Gastrocnemius medialis (tissue), 4 donors: Measurements from ENCODE around the gene GTF2H1. TPM values are rescaled to one million over a fixed set of nuclear protein-coding genes. Genes with fewer than 3 reads are reported as not detected.

Source experiments
- ATAC-seq, 2 donors: fragments of 150-250 bp; one replicate each; pipeline ENCODE4 v1.9.1; 2016
- DNase-seq, 2 donors: peaks; one replicate each; pipeline ENCODE4 v3.0.0-alpha.2; 2019
- H3K27ac ChIP-seq, 4 donors: fragments of 200-600 bp; sonication (generic); 1 replicate in 1 of 4; 2 replicates in 3 of 4; pipeline ENCODE4 v1.5.1; 2016 to 2018; ENCODE audit warnings: mild to moderate bottlenecking in 2 of 4, moderate library complexity in 1 of 4
- H3K27me3 ChIP-seq, 3 donors: fragments of 200-600 bp; sonication (generic) in 2 of 3; 1 replicate in 1 of 3; 2 replicates in 2 of 3; pipeline versions ENCODE4 v1.5.1 to v1.6.0; 2016 to 2019; ENCODE audit warnings: mild to moderate bottlenecking in 1 of 3, moderate library complexity in 1 of 3
- H3K36me3 ChIP-seq, 2 donors: fragments of 200-600 bp; sonication (generic) in 1 of 2; one replicate each; pipeline ENCODE4 v1.5.1; 2017 to 2018
- H3K4me1 ChIP-seq, 2 donors: fragments of 200-600 bp; sonication (generic) in 1 of 2; one replicate each; pipeline ENCODE4 v1.5.1; 2016 to 2017; ENCODE audit warnings: mild to moderate bottlenecking in 2 of 2
- H3K4me3 ChIP-seq, 4 donors: fragments of 200-600 bp; sonication (generic) in 3 of 4; 1 replicate in 1 of 4; 2 replicates in 3 of 4; pipeline ENCODE4 v1.5.1; 2016 to 2019; ENCODE audit warnings: mild to moderate bottlenecking in 2 of 4
- H3K9me3 ChIP-seq, 3 donors: fragments of 200-600 bp; sonication (generic) in 2 of 3; 1 replicate in 1 of 3; 2 replicates in 2 of 3; pipeline ENCODE4 v1.5.1; 2016 to 2019
- POLR2A ChIP-seq, 2 donors: fragments of 450-650 bp; IDR thresholded peaks; one replicate each; pipeline ENCODE4 v1.6.1; 2017; ENCODE audit warnings: antibody characterized with exemption in 2 of 2, mild to moderate bottlenecking in 2 of 2, moderate library complexity in 2 of 2
- in situ Hi-C, 4 donors: fragments of 200-750 bp; cut with MboI; loops; one replicate each; pipeline versions ENCODE4 v1.15.0 to v1.8.0; 2017; ENCODE audit warnings: low sequenced_read_pairs in 4 of 4
- intact Hi-C: fragments of 100-400 bp; cut with DNase I; formaldehyde crosslinking; loops from one replicate; pipeline ENCODE4 v1.15.1; 2023; ENCODE audit warnings: low total_unique reads
- total RNA-seq, 4 donors: library from RNA; depleted of rRNA; stranded (reverse); fragments of >200 nt; gene quantifications; one replicate each; pipeline versions ENCODE4 v1.1.0 to v1.2.3, GENCODE V29; 2016
- TF ChIP-seq, protein P1 (sequence below), 5 experiments: fragments of 450-650 bp in 3 of 5; fragments of 200-600 bp in 2 of 5; sonication (generic) in 2 of 5; IDR thresholded peaks in 4 of 5; conservative IDR thresholded peaks in 1 of 5; 1 replicate in 4 of 5; 2 replicates in 1 of 5; pipeline ENCODE4 v1.5.1; 2016 to 2019; ENCODE audit warnings: antibody characterized with exemption in 5 of 5, mild to moderate bottlenecking in 3 of 5, moderate library complexity in 3 of 5

Gene GTF2H1
- total RNA-seq, 4 donors from 2014 or later: 30.9 to 45.6 (median 33.2) TPM

DNA sequence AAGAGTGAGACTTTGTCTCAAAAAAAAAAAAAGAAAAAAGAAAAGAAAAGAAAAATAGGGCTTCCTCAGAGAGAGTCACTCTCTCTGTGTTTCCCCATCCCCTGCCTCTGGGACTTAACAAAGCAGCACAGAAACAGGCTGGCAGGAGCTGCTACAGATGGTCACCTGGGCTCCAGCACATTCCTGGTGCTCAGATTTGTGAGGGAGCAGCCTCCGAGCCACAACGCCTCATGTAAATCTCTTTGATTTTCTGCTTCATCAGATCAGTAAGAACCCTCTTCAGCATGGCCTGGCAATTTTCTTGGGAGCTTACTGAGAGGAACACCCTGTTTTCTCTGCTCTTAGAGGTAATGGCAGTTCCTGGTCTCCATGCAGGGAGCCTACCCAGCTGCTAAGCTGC, 56.8 kb downstream of the GTF2H1 start:
- H3K27me3 ChIP-seq: no peaks in the 10 kb centered on the region
- in situ Hi-C loops (no loop called here), intact Hi-C loops (no loop called here)
- H3K4me1 ChIP-seq: peaks cover 17 to 19% of the 10 kb centered on the region in 2 donors
- ATAC-seq: no peak
- H3K27ac ChIP-seq: no peak overlapping the region
- DNase-seq: no peak
- no peak for TF ChIP-seq POLR2A (IDR thresholded peaks at IDR 0.05)
- TF ChIP-seq, protein P1, sequence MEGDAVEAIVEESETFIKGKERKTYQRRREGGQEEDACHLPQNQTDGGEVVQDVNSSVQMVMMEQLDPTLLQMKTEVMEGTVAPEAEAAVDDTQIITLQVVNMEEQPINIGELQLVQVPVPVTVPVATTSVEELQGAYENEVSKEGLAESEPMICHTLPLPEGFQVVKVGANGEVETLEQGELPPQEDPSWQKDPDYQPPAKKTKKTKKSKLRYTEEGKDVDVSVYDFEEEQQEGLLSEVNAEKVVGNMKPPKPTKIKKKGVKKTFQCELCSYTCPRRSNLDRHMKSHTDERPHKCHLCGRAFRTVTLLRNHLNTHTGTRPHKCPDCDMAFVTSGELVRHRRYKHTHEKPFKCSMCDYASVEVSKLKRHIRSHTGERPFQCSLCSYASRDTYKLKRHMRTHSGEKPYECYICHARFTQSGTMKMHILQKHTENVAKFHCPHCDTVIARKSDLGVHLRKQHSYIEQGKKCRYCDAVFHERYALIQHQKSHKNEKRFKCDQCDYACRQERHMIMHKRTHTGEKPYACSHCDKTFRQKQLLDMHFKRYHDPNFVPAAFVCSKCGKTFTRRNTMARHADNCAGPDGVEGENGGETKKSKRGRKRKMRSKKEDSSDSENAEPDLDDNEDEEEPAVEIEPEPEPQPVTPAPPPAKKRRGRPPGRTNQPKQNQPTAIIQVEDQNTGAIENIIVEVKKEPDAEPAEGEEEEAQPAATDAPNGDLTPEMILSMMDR (IDR thresholded peaks at IDR 0.05 in 4 of 5, conservative IDR thresholded peaks at IDR 0.05 in 1 of 5): no peak
- H3K4me3 ChIP-seq: no peak overlapping the region
- H3K36me3 ChIP-seq: no peaks in the 10 kb centered on the region
- H3K9me3 ChIP-seq: no peaks in the 10 kb centered on the region

- peaks cover 29 to 30% of the 10 kb centered on the region in 2 donors for H3K4me1 ChIP-seq
- H3K4me3 ChIP-seq: peak overlapping the region in 3 of 4 donors; percentile 6 to 32 (median 30)
- no peaks in the 10 kb centered on the region for H3K27me3 ChIP-seq
- H3K27ac ChIP-seq: peak overlapping the region; percentile 90 to 100 (median 94)
- ATAC-seq: peak; percentile 92 to 96
- TF ChIP-seq, protein P1 (IDR thresholded peaks at IDR 0.05 in 4 of 5, conservative IDR thresholded peaks at IDR 0.05 in 1 of 5): no peak
- no peak for TF ChIP-seq POLR2A (IDR thresholded peaks at IDR 0.05)
- in situ Hi-C loops: no loop called here
- intact Hi-C loops: loop anchor here (2.0 kb wide), 1 partner anchor 13 kb away; no protein-coding TSS in a partner anchor
- H3K9me3 ChIP-seq: no peaks in the 10 kb centered on the region
- no peaks in the 10 kb centered on the region for H3K36me3 ChIP-seq
- DNase-seq: peak; percentile 81 to 96
Measured at GRCh38 chr11:18383388-18384156, 61.2 kb downstream of the GTF2H1 start.

DNA sequence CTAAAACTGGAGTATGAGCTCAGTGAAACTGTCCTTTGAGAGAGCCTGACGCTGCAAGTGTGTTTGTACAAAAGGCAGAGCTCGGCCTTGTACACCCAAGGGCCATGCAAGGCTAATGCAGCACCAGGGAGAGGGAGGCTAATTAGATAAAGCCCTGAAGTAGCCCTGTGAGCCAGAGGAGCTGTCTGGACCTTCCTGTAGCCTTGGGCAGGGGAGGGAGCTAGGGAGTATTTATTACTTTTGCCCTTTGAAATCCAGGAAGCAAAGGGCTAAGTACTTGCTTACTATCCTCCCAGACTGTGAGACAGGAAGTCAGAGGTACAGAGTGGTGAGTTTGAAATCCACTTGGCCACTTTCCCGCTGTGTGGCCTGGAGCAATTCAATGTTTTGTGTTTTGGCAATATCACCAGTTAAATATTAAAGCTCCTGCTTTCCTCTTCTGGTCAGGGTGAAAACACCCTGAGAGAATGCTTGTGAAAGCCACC, 61.8 kb downstream of the GTF2H1 start:
- no peaks in the 10 kb centered on the region for H3K27me3 ChIP-seq
- peaks cover 29 to 30% of the 10 kb centered on the region in 2 donors for H3K4me1 ChIP-seq
- no peaks in the 10 kb centered on the region for H3K36me3 ChIP-seq
- peak overlapping the region in 3 of 4 donors; percentile 6 to 32 (median 30) for H3K4me3 ChIP-seq
- intact Hi-C loops (no loop called here), in situ Hi-C loops (no loop called here)
- no peaks in the 10 kb centered on the region for H3K9me3 ChIP-seq
- TF ChIP-seq POLR2A (IDR thresholded peaks at IDR 0.05): no peak
- TF ChIP-seq, protein P1 (IDR thresholded peaks at IDR 0.05 in 4 of 5, conservative IDR thresholded peaks at IDR 0.05 in 1 of 5): no peak
- peak; percentile 76 to 78 for ATAC-seq
- DNase-seq: peak; percentile 41 to 71
- peak overlapping the region; percentile 90 to 100 (median 94) for H3K27ac ChIP-seq

GRCh38 chr11:18390088-18390487, 67.7 kb downstream of the GTF2H1 start:
- in situ Hi-C loops (loop anchor here in 1 of 4 donors (10.0 kb wide), 1 partner anchor 65 kb away; the partner anchor contains the start of genes GTF2H1 and HPS5), intact Hi-C loops (loop anchor here (10.0 kb wide), 3 partner anchors 375 to 1995 kb away; partner anchors contain the start of genes NAV2, PRMT3 and SERGEF)
- no peak for ATAC-seq

More at GRCh38 chr11:18390088-18390487, 67.7 kb downstream of the GTF2H1 start:
- no peak for DNase-seq
- no peak overlapping the region for H3K4me3 ChIP-seq
- no peaks in the 10 kb centered on the region for H3K27me3 ChIP-seq
- no peak overlapping the region for H3K27ac ChIP-seq
- TF ChIP-seq, protein P1 (IDR thresholded peaks at IDR 0.05 in 4 of 5, conservative IDR thresholded peaks at IDR 0.05 in 1 of 5): no peak
- TF ChIP-seq POLR2A (IDR thresholded peaks at IDR 0.05): no peak
- no peaks in the 10 kb centered on the region for H3K9me3 ChIP-seq
- H3K4me1 ChIP-seq: peaks cover 9 to 10% of the 10 kb centered on the region in 2 donors
- no peaks in the 10 kb centered on the region for H3K36me3 ChIP-seq
